H54 (cell line): ENCODE results near the gene PDE9A.

Source experiments
- DNase-seq: peaks from one replicate; pipeline ENCODE4 v3.0.0; 2011; ENCODE audit warnings: low spot score, mixed read lengths; ENCODE audit not compliant: insufficient read length
- FAIRE-seq: peaks from 3 replicates; lab custom pipeline; 2011; peaks lifted over from hg19 to GRCh38; lab: Jason Lieb, UNC
- POLR2A ChIP-seq: IDR thresholded peaks from 2 replicates; pipeline ENCODE4 v1.6.1; 2011; ENCODE audit warnings: low read depth, mild to moderate bottlenecking, low read length

Gene PDE9A

GRCh38 chr21:42766739-42767560 is 113.5 kb downstream of the PDE9A start:
- FAIRE-seq (no peak), DNase-seq (no peak)
- TF ChIP-seq POLR2A = no peak

- DNase-seq = no peak
- TF ChIP-seq POLR2A = no peak
- FAIRE-seq = no peak
Observed at GRCh38 chr21:42767561-42767835, 114.1 kb downstream of the PDE9A start.

GRCh38 chr21:42768324-42769121 is 115.1 kb downstream of the PDE9A start:
- TF ChIP-seq POLR2A = no peak
- FAIRE-seq (no peak), DNase-seq (no peak)

- DNase-seq (no peak), FAIRE-seq (no peak)
- no peak for TF ChIP-seq POLR2A
Observed at GRCh38 chr21:42769183-42769819, 115.9 kb downstream of the PDE9A start.

GRCh38 chr21:42769820-42770716 is 116.6 kb downstream of the PDE9A start:
- FAIRE-seq (no peak), DNase-seq (no peak)

GRCh38 chr21:42770717-42771502 is 117.5 kb downstream of the PDE9A start:
- TF ChIP-seq POLR2A = no peak
- FAIRE-seq (no peak), DNase-seq (no peak)

More at GRCh38 chr21:42769820-42770716, 116.6 kb downstream of the PDE9A start:
- TF ChIP-seq POLR2A = no peak

- no peak for TF ChIP-seq POLR2A
- DNase-seq = no peak
- no peak for FAIRE-seq
Observed at GRCh38 chr21:42771503-42771805, 118.0 kb downstream of the PDE9A start.

GRCh38 chr21:42775123-42775522 is 121.7 kb downstream of the PDE9A start:
- FAIRE-seq (no peak), DNase-seq (no peak)
- TF ChIP-seq POLR2A = no peak

- no peak for TF ChIP-seq POLR2A
- no peak for FAIRE-seq
- DNase-seq = no peak
Observed at GRCh38 chr21:42775891-42776290, 122.5 kb downstream of the PDE9A start.

GRCh38 chr21:42777064-42777756 is 123.8 kb downstream of the PDE9A start:
- no peak for DNase-seq
- no peak for FAIRE-seq
- TF ChIP-seq POLR2A = no peak

- TF ChIP-seq POLR2A = no peak
- no peak for DNase-seq
- FAIRE-seq = no peak
Observed at GRCh38 chr21:42777757-42778344, 124.4 kb downstream of the PDE9A start.

GRCh38 chr21:42779431-42779861 is 126.0 kb downstream of the PDE9A start:
- FAIRE-seq = no peak
- no peak for DNase-seq
- TF ChIP-seq POLR2A = no peak
